Esophagus mucosa (tissue), 1 donor: ENCODE results near the gene MORC3. TPM values are rescaled to one million over a fixed set of nuclear protein-coding genes. Genes with fewer than 3 reads are reported as not detected.
"Not testable (repeated sequence)": the region's sequence is repeated elsewhere in the genome, so short reads cannot be mapped to it uniquely, and the experiment has no call there.

Source experiments
- ATAC-seq: fragments of 200-7000 bp; cut with Tn5 transposase; one replicate; pipeline ENCODE4 v1.9.1; 2020
- total RNA-seq: library from RNA; stranded (reverse); gene quantifications from one replicate; pipeline ENCODE4 v1.2.4, GENCODE V29; 2023
- donor health status: DM: yes; HTN: yes; CAD: no.

The MORC3 gene
- total RNA-seq, 1 donor from 2014 or later, result 28.8 TPM

DNA sequence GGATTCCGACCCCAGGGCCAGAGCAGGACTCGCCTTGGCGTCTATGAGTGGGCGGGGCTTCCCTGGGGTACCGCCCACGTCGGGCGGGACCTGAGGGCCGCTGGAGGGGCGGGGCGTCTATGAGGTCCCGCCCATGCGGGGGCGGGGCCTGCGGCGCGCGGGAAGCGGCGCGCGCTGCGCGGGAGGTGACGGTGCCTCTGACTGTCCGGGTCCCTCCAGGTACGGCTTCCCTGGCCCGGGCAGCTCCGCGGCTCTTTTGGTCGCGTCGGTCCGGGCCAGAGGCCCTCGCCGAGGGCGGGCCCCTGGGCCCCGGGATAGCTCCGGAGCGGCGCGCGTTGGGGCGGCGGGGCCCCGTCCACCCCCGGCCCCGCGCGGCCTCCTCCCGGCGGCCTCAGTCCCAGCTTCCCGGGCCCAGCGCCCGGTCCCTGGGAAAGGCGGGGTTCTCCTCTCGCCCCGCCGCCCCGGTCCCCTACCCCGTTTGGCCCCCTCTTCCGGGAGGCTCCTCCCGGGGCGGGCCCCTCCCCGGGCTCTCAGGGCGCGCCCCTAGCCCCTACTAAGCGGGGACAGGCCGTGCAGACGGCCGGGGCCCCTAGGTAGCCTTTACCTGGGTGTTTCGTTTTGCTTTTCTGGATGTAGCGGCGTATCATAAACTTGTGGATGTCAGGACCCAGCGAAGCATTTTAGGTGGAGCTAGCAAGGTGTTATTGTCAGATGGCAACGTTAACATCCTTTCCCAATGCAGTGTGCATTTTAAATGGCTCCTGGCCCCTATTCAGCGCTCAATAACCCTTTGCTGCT, 65.4 kb downstream of the MORC3 start, which contains the start of gene CHAF1B:
TSS of gene CHAF1B (plus strand) at position 160 of the 798 bp plus-strand sequence. CDS start 745 bp downstream, outside the sequence.
- peak; percentile 94 for ATAC-seq

DNA sequence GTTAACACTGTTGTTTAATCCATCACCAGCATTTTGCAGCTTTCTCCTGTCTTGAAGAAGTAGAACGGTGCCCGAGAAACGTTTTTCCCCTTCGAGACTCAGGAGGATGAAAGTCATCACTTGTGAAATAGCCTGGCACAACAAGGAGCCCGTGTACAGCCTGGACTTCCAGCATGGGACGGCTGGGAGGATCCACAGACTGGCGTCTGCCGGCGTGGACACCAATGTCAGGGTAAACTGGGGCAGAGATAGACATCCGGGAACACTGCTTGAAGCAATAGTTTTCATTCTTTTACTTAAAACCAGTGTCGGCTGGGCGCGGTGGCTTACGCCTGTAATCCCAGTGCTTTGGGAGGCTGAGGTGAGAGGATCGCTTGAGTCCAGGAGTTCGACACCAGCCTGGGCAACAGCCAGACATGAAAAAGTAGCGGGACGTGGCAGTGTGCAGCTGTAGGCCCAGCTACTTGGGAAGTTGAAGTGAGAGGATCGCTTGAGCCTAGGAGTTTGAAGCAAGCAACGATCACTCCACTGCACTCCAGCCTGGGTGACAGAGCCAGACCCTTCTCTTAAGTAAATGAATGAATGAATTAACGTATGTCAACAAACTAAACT, 66.1 kb downstream of the MORC3 start:
- no peak for ATAC-seq

DNA sequence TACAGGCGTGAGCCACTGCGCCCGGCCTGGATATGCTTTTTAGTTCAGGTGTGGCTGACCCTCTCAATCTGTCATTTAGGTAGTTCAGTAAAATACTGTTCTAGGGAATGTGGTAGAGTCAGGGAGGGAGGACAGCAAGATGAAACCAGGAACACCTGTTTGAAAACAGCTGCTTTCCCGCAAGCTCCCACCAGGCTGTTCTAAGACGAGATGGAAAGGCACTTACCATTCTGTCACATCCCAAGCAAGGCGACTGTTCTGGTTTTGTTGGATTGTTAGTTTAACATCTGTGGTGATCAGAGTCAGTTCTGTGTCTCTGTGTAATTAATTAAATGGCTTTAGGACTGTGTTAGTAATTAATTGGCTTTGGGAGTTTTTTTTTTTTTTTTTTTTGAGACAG, 68.1 kb downstream of the MORC3 start:
- no peak for ATAC-seq

DNA sequence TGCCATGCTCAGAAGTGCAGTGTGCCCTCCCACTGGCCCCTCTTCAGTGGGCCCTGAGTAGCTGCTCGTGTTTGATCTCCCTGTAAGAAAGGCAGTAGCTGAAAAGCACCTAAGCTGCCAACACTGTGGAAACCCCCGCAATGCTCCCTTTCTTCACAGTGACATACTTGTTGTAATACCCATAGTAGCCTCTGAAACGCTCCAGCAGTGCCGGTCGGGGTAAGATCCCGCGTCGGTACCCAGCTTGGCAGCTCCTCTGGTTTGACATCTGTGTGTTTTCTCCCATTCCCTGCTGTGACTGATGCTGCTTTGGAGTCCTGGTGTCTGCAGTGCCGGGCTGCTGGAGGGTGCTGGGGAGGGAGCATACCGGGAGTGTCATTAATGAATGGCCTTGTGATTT, 68.8 kb downstream of the MORC3 start:
- no peak for ATAC-seq

DNA sequence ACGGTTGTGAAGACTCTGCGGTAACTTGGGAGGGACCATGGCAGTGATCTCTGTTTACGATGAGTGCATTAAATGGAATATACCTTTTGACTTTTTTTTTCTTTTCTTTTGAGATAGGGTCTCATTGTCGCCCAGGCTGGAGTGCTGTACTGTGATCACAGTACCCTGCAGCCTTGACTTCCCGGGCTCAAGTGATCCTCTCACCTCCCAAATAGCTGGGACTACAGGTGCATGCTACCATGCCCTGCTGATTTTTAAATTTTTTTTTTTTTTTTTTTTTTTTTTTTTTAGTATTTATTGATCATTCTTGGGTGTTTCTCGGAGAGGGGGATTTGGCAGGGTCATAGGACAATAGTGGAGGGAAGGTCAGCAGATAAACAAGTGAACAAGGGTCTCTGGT, 71.7 kb downstream of the MORC3 start:
- not testable (repeated sequence) for ATAC-seq

DNA sequence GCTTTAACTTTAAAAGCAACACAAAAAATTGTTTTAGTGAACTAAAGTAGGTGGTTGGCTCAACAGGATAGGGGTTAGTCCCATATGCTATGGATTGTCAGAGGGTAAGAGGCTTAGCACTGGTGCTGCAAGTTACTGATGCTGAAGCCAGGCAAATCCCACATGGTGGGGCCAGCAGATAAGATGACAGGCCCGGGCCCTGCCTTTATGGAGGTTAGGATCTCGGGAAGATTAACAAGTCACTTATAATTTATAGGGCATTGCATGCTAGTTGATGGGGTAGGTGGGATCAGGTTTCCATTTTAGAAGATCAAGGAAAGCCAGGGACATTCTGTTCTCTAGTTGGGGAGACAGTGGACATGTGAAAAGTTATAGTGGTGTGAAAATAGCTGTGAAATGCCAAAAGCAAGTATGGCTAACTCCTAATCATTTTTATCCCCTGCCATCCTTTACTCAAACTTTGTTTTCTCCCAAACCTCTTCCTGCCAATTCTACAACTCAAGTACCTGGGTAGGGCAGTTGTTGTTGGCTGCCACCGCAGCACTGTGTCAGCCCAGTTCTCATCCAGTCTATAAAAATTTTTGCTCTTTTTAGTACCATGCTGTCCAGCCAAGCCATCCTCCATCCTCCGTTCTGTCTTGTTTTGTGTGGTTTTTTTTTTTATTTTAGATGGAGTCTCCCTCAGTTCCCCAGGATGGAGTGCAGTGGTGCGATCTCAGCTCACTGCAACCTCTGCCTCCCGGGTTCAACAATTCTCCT, 75.5 kb downstream of the MORC3 start:
- ATAC-seq, result peak; percentile 25

DNA sequence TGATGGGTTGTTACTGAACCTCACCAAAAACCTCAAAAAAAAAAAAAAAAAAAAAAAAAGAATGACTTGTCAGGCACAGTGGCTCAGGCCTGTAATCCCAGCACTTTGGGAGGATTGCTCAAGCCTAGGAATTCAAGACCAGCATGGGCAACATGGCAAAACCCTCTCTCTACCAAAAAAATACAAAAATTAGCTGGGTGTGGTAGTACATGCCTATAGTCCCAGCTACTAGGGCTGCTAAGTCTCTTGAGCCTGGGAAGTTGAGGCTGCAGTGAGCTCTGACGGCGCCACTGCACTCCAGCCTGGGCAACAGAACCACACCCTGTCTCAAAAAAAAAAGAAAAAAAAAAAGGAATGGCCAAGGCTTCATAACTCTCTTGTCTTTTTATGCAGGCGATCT, 76.3 kb downstream of the MORC3 start:
- ATAC-seq, result no peak

DNA sequence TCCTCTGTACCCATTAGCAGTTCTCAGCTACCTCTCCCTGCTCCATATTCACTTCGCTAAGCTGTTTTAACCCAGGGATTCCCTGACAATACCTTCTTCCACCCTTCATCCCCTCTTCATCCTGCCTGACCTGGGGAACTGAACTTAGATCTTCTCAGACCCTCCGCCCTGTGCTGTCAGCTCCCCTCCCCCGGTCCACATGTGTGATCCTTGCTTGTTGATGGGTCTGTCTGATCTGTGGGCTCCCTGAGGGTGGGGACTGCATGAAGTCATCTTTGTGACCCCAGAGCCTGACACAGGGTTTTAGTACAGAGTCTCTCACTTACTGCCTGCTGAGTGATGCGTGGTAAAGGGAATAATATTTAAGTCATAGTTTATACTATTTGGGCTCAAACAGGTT, 77.0 kb downstream of the MORC3 start:
- peak; percentile 13 for ATAC-seq

DNA sequence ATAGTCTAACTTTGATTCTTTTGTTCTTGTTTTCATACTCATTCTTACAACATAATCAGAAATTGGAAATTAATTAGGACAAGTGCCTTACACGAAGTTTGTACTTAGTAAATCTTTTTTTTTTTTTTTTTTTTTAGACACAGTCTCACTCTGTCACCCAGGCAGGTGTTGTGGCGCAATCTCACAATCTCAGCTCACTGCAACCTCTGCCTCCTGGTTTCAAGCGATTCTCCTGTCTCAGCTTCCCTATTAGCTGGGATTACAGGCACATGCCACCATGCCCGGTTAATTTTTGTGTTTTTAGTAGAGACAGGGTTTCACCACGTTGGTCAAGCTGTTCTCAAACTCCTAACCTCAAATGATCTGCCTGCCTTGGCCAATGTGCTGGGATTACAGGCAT, 77.6 kb downstream of the MORC3 start:
- ATAC-seq, result no peak

DNA sequence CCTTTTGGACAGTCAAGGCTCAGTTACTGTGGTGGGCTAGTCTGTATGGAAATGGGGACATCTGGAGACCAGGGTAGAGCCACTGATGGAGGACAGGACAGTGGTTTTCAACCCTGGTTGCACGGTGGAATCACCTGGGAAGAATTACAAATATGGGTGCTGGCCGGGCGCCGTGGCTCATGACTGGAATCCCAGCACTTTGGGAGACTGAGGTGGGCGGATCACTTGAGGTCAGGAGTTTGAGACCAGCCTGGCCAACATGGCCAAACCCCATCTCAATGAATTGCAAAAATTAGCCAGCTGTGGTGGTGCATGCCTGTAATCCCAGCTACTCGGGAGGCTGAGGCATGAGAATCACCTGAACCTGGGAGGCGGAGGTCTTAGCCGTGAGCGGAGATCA, 79.7 kb downstream of the MORC3 start:
- ATAC-seq, result not testable (repeated sequence)

DNA sequence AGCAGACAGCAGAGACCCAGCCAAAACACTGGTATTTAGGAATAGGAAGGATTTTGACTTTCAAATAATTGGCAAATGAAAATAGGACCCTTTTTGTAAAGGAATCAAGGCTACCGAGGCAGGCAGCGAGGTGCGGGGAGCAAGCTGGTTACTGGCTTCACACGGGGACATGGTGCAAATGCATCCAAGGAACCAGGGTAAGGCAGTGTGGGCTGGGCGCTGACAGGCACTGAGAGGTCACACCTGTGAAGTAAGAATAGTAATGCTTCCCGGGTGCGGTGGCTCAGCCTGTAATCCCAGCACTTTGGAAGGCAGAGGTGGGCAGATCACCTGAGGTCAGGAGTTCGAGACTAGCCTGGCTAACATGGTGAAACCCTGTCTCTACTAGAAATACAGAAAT, 80.7 kb downstream of the MORC3 start:
- ATAC-seq, result no peak

DNA sequence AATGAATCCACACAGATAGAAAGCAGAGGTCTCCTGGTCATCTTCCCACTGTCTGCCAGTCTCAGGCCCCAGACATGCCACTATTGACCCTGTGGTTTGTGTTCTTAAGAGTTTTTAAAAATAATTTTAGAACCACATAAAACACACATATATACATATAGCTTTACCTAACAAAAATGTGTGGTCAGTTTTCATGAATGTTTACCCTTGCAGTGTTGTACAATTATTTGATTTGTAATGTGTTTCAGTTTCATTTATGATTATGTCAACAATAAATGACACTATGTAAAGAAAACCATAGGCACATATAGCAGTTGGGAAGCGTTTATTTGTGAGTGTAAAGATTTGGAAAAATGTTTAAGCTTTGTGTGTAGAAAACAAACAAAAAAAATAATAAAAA, 82.3 kb downstream of the MORC3 start:
- no peak for ATAC-seq

DNA sequence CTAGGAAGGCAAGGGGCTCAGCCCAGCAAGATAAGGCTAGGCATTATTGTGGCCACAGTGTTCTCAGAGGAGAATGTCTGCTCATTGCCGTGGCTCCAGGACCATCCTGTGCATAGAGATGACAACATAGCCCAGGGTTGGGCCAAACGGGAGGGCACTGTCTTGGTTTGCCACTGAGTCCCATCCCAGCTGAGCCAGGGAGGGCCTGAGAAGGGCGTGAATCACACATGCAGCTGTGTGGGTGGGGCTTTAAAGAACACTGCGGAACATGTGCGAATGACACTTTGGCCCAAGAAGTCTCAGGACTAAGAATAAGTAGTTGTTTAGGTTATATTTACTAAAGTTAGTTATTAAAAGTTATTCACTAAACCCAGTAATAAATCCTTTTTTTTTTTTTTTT, 83.7 kb downstream of the MORC3 start:
- peak; percentile 52 for ATAC-seq

DNA sequence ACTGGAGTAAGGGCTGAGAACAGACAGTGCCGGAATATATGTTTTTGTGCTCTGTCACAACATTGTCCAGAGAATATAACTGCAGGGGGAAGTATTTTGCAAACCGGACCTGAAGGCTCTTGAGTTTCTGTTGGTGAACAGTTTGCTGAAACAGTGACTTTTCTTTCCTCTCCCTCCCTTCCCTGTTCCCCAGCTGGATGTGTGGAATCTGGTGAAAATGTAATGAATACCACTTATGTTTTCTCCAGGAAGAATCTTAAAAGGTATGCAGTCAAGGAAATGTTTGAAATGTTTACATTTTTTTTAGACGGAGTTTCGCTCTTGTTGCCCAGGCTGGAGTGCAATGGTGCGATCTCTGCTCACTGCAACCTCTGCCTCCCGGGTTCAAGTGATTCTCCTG, 88.6 kb downstream of the MORC3 start:
- ATAC-seq, result no peak

DNA sequence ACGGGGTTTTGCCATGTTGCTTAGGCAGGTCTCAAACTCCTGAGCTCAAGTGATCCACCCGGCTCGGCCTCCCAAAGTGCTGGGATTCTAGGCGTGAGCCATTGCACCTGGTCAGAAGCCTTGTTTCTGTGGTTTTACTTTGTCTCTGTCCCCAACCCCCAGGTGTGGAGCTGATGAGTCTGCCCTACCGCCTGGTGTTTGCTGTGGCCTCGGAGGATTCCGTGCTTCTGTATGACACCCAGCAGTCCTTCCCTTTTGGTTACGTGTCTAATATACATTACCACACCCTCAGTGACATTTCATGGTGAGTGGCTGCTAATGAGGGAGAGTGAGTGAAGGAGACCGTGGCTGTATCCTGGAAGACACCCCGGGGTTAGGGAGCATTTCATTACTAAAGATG, 91.3 kb downstream of the MORC3 start:
- ATAC-seq, result peak; percentile 19

DNA sequence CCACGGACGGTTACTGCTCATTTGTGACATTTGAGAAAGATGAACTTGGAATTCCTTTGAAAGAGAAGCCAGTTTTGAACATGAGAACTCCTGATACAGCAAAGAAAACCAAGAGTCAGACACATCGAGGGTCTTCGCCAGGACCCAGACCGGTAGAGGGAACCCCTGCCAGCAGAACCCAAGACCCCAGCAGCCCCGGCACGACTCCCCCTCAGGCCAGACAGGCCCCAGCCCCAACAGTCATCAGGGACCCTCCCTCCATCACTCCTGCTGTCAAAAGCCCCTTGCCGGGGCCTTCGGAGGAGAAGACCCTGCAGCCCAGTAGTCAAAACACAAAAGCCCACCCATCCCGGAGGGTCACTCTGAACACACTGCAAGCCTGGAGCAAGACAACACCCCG, 92.9 kb downstream of the MORC3 start:
- ATAC-seq, result no peak

DNA sequence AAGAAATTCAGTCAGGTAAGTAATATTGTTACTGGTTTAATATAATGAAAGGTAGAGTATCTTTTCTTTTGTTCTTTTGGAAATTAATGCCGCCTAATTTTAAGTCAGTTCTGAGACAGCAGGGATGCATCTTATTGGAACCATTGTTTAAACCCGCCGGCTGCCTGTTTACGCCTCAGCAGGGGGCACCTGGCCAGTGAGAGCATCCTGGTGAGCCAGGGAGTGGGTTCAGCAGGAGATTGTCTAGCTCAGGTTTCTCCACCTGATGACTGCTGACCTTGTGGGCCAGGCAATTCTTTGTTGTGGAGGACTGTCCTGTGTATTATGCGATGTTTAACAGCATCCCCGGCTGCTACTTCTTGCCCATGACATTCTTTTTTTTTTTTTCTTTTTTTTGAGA, 95.4 kb downstream of the MORC3 start:
- ATAC-seq, result no peak

DNA sequence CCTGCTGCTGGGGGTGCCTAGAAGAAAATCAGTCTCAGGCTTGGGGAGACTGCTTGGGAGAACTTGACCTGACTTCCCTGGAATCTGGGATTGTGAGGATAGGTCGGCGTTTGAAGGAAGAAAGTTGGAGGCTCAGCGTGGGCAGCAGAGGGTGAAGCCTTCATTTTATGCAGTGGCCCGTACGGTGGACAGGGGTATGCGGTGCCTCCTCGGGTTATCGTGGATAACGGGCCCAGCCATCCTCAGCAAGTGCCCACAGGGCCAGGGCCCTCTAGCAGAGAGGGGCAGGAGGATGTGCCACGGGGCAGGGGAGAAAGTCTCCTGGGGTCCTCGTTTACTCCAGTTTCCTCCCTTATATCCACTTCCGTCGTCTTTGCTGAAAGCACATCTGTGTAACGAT, 99.2 kb downstream of the MORC3 start:
- peak; percentile 31 for ATAC-seq

DNA sequence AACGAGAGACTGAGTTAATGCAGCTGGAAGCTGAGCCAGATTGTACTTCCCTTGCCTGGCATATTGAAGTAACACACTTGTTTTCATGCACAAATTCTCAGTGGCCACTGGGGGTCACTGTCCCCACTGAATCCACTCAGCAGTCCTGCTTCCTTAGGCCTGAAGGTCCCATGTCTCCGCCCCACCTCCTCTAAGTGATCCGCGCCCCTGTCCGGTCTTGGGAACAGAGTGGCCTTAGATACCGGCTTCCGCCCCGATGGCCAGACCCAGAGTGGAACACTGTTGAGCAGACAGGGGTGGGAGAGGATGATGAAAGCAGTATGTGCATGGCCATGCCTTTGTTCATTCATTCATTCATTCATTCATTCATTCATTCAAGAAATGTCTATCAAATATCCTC, 100.0 kb downstream of the MORC3 start:
- ATAC-seq, result peak; percentile 75

DNA sequence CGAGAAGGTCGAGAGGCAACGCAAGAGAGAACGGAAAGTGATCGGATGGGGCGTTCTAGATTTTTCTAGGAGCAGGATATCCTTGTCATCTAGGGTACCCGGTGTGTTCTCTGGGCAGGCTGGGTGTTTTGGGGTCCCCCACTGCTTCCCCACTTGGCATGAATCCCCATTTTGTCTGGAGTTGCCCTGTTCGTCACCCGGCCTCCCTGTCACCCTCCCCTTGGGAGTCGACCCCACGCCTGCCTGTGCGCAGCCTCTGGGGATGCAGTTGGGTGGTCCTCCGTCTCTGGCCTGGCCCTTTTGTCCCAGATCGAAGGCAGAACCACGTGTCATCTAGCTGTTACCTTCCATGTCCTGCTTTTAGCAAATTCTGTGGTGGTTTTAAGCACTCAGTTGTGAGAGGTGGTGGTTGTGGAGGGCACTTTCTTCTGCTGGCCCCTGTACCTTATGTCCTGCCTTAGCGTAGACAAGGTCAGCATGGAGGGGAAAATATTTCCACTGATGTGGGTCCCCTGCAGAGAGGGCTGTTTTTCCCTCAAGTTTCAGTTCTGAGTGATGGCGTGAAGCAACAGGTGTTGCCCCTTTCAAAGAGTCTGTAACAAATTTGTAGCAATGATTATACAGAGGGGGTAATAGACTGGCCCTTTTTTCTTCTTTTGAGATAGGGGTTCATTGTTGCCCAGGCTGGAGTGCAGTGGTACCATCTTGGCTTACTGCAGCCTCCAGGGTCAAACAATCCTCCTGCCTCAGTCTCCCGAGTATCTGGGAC, 100.8 kb downstream of the MORC3 start:
- no peak for ATAC-seq

DNA sequence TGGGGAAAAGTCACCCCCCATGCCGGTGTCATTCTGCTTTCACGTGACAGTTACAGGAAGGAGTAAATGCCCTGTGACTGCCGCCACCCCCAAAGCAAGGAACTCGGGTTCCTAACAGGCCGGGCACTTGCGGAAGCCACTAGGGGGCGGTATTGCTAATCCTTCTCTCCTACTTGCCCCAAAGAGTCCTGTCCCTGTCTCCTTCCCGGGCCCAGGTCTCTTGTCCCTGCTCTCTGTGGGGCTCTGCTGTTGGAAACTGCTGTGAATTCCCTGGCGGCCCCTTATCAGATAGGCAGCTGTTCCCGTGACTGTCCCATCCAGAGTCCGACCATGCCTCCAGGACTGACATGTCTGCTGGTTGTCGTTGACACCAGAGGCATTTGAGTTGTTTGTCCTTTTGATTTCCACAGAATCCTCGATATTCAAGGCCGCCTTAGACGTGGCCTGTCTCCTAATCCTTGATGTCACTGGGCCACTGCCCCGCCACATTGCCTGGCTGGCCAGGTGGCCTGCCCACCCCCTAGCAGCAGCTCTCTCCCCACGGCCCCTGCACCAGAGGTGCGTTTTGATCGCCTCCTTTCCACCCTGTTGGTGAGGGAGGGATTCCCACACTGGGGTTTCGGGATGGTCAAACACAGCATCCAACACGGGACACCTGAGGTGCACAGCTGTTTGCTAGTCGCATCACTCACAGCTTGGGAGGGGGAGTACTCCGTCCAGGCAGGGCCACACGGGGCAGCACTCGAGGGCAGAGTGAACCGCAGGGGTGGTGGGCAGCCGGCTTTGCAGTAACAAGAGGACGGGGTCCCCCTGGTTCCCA, 102.5 kb downstream of the MORC3 start:
- ATAC-seq, result peak; percentile 56
